Esophagus squamous epithelium (tissue), 4 donors: ENCODE results near the gene RAP2A.

ENCODE experiments used
- CTCF ChIP-seq, 6 experiments: fragments of 450-650 bp in 4 of 6; fragments of 200-600 bp in 2 of 6; sonication (generic) in 2 of 6; IDR thresholded peaks; one replicate each; pipeline ENCODE4 v1.5.1; 2016 to 2019; ENCODE audit warnings: antibody characterized with exemption in 6 of 6, mild to moderate bottlenecking in 4 of 6, moderate library complexity in 4 of 6
- POLR2A ChIP-seq, 4 donors: fragments of 450-650 bp; IDR thresholded peaks; one replicate each; pipeline ENCODE4 v1.6.1; 2017; ENCODE audit warnings: antibody characterized with exemption in 4 of 4, mild to moderate bottlenecking in 4 of 4, moderate library complexity in 3 of 4

GRCh38 chr13:97466722-97467121 is 32.8 kb downstream of the RAP2A start:
- no peak for TF ChIP-seq CTCF (IDR thresholded peaks at IDR 0.05)
- no peak for TF ChIP-seq POLR2A (IDR thresholded peaks at IDR 0.05)
